ENCODE results near the gene CWF19L1. TPM values are rescaled to one million over a fixed set of nuclear protein-coding genes. Genes with fewer than 3 reads are reported as not detected.
"Not testable (repeated sequence)": the region's sequence is repeated elsewhere in the genome, so short reads cannot be mapped to it uniquely, and the experiment has no call there.

Gene CWF19L1
- total and polyA plus RNA-seq, 4 donors, result 20.5 to 30.0 (median 24.5) TPM

DNA sequence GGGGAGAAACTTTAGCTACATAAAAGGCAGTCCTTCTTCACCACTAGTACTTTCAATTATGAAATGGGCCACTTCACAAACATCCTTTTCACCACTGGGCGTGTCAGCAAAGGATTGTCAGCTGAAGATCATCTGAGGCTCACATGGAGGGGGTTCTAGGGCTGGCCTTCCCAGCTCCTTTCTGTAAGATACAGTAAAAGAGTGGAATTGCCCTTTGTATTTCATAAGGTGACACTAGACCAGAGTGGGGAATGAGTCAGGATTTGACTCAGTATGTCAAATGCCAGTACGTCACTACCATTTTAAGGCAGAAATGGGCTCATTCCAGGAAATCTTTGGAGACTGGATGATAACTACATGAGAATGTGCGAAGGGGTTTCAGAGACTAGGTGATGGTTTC, 40.2 kb upstream of the CWF19L1 start:
- H3K27ac ChIP-seq (ENCODE audit: low read depth in 1 of 2, low read length in 1 of 2), result no peak overlapping the region
- H3K4me1 ChIP-seq (ENCODE audit: control insufficient read depth in 5 of 5, insufficient read depth in 5 of 5, low read length in 5 of 5), result no peaks in the 10 kb centered on the region
- DNase-seq (no peak), ATAC-seq (ENCODE audit: insufficient read depth, low FRiP score) (peak; percentile 34)
- no peak overlapping the region for H3K4me3 ChIP-seq
- no peak overlapping the region for H3K9ac ChIP-seq (ENCODE audit: insufficient read depth in 1 of 2, low read length in 2 of 2)
- no peaks in the 10 kb centered on the region for H3K36me3 ChIP-seq (ENCODE audit: control insufficient read depth in 4 of 4, insufficient read depth in 4 of 4, low read length in 4 of 4)
- TF ChIP-seq, protein P1, sequence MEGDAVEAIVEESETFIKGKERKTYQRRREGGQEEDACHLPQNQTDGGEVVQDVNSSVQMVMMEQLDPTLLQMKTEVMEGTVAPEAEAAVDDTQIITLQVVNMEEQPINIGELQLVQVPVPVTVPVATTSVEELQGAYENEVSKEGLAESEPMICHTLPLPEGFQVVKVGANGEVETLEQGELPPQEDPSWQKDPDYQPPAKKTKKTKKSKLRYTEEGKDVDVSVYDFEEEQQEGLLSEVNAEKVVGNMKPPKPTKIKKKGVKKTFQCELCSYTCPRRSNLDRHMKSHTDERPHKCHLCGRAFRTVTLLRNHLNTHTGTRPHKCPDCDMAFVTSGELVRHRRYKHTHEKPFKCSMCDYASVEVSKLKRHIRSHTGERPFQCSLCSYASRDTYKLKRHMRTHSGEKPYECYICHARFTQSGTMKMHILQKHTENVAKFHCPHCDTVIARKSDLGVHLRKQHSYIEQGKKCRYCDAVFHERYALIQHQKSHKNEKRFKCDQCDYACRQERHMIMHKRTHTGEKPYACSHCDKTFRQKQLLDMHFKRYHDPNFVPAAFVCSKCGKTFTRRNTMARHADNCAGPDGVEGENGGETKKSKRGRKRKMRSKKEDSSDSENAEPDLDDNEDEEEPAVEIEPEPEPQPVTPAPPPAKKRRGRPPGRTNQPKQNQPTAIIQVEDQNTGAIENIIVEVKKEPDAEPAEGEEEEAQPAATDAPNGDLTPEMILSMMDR (IDR thresholded peaks at IDR 0.05; ENCODE audit: control extremely low read depth, extremely low read depth), result no peak
- H3K27me3 ChIP-seq (ENCODE audit: control insufficient read depth in 3 of 3, insufficient read depth in 3 of 3, low read length in 2 of 3), result peaks cover 0 to 20% (median 17%) of the 10 kb centered on the region in 3 donors
- 86 to 92% methylated on average over 3 of the region's 3 CpGs for WGBS, 2 donors
- no peaks in the 10 kb centered on the region for H3K9me3 ChIP-seq (ENCODE audit: control insufficient read depth in 4 of 4, insufficient read depth in 3 of 4, low read length in 3 of 4)

DNA sequence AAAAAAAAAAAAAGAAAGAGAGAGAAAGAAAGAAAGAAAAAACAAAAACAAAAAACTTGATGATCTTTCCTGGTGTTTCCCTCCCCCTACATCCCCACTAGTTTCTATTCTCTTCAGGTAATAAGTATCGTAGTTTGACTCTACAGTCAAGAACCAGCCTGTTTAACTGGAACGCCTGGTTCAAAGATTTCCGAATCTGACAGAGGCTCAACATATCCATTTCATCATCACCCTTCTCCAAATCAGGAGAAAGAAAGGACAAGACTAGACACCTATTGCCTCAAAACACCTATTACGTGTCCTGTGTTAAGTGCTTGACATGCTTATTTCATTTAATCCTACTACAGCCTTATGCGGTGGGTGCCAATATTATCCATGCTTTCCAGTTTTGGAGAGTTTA, 39.4 kb upstream of the CWF19L1 start:
- Histone ChIP-seq H3K27me3 (ENCODE audit: control insufficient read depth in 3 of 3, insufficient read depth in 3 of 3, low read length in 2 of 3) (peaks cover 0 to 18% (median 14%) of the 10 kb centered on the region in 3 donors), H3K4me1 (ENCODE audit: control insufficient read depth in 5 of 5, insufficient read depth in 5 of 5, low read length in 5 of 5) (no peaks in the 10 kb centered on the region), H3K4me3 (no peak overlapping the region), H3K36me3 (ENCODE audit: control insufficient read depth in 4 of 4, insufficient read depth in 4 of 4, low read length in 4 of 4) (no peaks in the 10 kb centered on the region), H3K27ac (ENCODE audit: low read depth in 1 of 2, low read length in 1 of 2) (no peak overlapping the region), H3K9ac (ENCODE audit: insufficient read depth in 1 of 2, low read length in 2 of 2) (no peak overlapping the region), H3K9me3 (ENCODE audit: control insufficient read depth in 4 of 4, insufficient read depth in 3 of 4, low read length in 3 of 4) (no peaks in the 10 kb centered on the region)
- DNase-seq (no peak), ATAC-seq (ENCODE audit: insufficient read depth, low FRiP score) (no peak)
- WGBS, 2 donors, result 86 to 98% methylated on average over 5 of the region's 5 CpGs
- TF ChIP-seq, protein P1 (IDR thresholded peaks at IDR 0.05; ENCODE audit: control extremely low read depth, extremely low read depth), result no peak

DNA sequence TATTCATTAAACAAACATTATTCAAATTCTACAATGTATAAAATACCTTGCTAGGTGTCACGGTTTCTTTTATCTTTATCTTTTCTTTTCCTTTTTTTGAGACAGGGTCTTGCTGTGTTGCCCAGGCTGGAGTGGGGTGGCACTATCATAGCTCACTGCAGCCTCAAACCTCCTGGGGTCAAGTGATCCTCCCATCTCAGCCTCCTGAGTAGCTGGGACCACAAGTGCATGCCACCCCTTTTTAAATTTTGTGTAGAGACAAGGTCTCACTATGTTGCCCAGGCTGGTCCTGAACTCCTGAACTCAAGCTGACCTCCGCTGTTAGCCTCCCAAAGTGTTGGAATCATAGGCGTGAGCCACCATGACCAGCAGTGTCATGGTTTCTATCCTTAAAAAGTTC, 37.0 kb upstream of the CWF19L1 start:
- Histone ChIP-seq H3K27ac (ENCODE audit: low read depth in 1 of 2, low read length in 1 of 2) (no peak overlapping the region), H3K36me3 (ENCODE audit: control insufficient read depth in 4 of 4, insufficient read depth in 4 of 4, low read length in 4 of 4) (no peaks in the 10 kb centered on the region), H3K9ac (ENCODE audit: insufficient read depth in 1 of 2, low read length in 2 of 2) (no peak overlapping the region), H3K27me3 (ENCODE audit: control insufficient read depth in 3 of 3, insufficient read depth in 3 of 3, low read length in 2 of 3) (peaks cover 0 to 13% (median 11%) of the 10 kb centered on the region in 3 donors), H3K9me3 (ENCODE audit: control insufficient read depth in 4 of 4, insufficient read depth in 3 of 4, low read length in 3 of 4) (peaks cover 0 to 2% (median 0%) of the 10 kb centered on the region in 4 donors), H3K4me3 (no peak overlapping the region), H3K4me1 (ENCODE audit: control insufficient read depth in 5 of 5, insufficient read depth in 5 of 5, low read length in 5 of 5) (no peaks in the 10 kb centered on the region)
- DNase-seq (no peak), ATAC-seq (ENCODE audit: insufficient read depth, low FRiP score) (no peak)
- TF ChIP-seq, protein P1 (IDR thresholded peaks at IDR 0.05; ENCODE audit: control extremely low read depth, extremely low read depth), result no peak
- WGBS, 2 donors, result 91 to 94% methylated on average over 3 of the region's 3 CpGs

DNA sequence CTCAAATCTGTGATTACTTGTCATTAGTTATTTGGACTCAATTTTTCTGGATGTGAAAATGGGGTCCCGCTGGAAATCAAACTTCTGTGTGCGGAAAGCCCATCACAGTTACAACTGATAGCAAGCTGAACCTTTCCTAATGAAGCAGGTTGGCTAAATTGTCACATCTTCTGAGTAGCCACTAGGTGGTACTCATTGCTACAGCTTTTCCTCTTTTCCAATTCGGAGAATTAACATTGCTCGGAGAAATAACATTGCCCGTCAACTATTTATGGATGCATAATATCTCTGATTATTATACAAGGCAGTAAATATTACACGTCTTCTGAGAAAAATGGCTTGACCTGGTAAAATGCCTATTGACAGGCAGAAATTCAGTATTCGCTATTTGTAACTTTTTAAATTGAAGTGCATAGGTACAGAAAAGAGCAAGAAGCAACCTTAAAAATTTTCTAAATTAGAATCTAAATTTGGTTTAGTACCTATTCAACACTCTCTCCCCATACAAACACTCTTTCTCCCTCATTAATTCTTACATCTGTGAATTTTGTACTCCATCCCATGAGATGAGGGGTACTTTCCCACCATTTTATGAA, 36.4 kb upstream of the CWF19L1 start:
- no peak overlapping the region for H3K27ac ChIP-seq (ENCODE audit: low read depth in 1 of 2, low read length in 1 of 2)
- H3K9me3 ChIP-seq (ENCODE audit: control insufficient read depth in 4 of 4, insufficient read depth in 3 of 4, low read length in 3 of 4), result peaks cover 0 to 2% (median 0%) of the 10 kb centered on the region in 4 donors
- WGBS, 2 donors, result 28 to 37% methylated on average over 7 of the region's 7 CpGs
- H3K36me3 ChIP-seq (ENCODE audit: control insufficient read depth in 4 of 4, insufficient read depth in 4 of 4, low read length in 4 of 4), result no peaks in the 10 kb centered on the region
- ATAC-seq (ENCODE audit: insufficient read depth, low FRiP score) (no peak), DNase-seq (peak in 2 of 3 donors; percentile 11 to 20)
- no peak overlapping the region for H3K9ac ChIP-seq (ENCODE audit: insufficient read depth in 1 of 2, low read length in 2 of 2)
- no peaks in the 10 kb centered on the region for H3K4me1 ChIP-seq (ENCODE audit: control insufficient read depth in 5 of 5, insufficient read depth in 5 of 5, low read length in 5 of 5)
- peaks cover 0 to 13% (median 11%) of the 10 kb centered on the region in 3 donors for H3K27me3 ChIP-seq (ENCODE audit: control insufficient read depth in 3 of 3, insufficient read depth in 3 of 3, low read length in 2 of 3)
- no peak overlapping the region for H3K4me3 ChIP-seq
- TF ChIP-seq, protein P1 (IDR thresholded peaks at IDR 0.05; ENCODE audit: control extremely low read depth, extremely low read depth), result peak; percentile 20

DNA sequence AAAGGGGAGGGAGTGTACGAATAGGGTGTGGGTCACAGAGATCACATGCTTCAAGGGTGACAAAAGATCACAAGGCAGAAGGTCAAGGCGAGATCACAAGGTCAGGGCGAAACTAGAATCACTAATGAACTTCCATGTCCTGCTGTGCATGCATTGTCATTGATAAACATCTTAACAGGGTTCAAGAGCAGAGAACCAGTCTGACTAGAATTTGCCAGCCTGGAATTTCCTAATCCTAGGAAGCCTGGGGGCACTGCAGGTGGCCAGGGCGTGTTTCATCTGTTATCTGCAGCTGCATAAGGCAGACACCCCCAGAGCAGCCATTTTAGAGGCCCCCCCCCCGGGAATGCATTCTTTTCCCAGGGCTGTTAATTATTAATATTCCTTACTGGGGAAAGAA, 33.7 kb upstream of the CWF19L1 start:
- WGBS, 2 donors, result 58 to 76% methylated on average over 5 of the region's 5 CpGs
- H3K4me3 ChIP-seq; H3K9ac ChIP-seq (ENCODE audit: insufficient read depth in 1 of 2, low read length in 2 of 2); H3K27ac ChIP-seq (ENCODE audit: low read depth in 1 of 2, low read length in 1 of 2); H3K4me1 ChIP-seq (ENCODE audit: control insufficient read depth in 5 of 5, insufficient read depth in 5 of 5, low read length in 5 of 5); DNase-seq; ATAC-seq (ENCODE audit: insufficient read depth, low FRiP score); H3K9me3 ChIP-seq (ENCODE audit: control insufficient read depth in 4 of 4, insufficient read depth in 3 of 4, low read length in 3 of 4); H3K36me3 ChIP-seq (ENCODE audit: control insufficient read depth in 4 of 4, insufficient read depth in 4 of 4, low read length in 4 of 4): not testable (repeated sequence)
- H3K27me3 ChIP-seq (ENCODE audit: control insufficient read depth in 3 of 3, insufficient read depth in 3 of 3, low read length in 2 of 3), result peaks cover 0 to 13% (median 6%) of the 10 kb centered on the region in 3 donors
